Right ventricle myocardium superior (tissue), 1 donor: ENCODE data around the gene CCAR1. TPM values are rescaled to one million over a fixed set of nuclear protein-coding genes. Genes with fewer than 3 reads are reported as not detected.
"Not testable (repeated sequence)": the region's sequence is repeated elsewhere in the genome, so short reads cannot be mapped to it uniquely, and the experiment has no call there.

Experiments used
- ATAC-seq: fragments of 200-7000 bp; cut with Tn5 transposase; one replicate; pipeline ENCODE4 v1.9.1; 2020; ENCODE audit warnings: mild to moderate bottlenecking; ENCODE audit not compliant: poor library complexity
- DNase-seq: peaks from one replicate; pipeline ENCODE4 v3.0.0-alpha.2; 2020
- intact Hi-C: fragments of 100-400 bp; cut with DNase I; formaldehyde crosslinking; loops from one replicate; pipeline ENCODE4 v1.11.2; 2022
- microRNA-seq: library from miRNA; unstranded; fragments of <30 nt; microRNA quantifications from one replicate; pipeline ENCODE4 v1.2.0, GENCODE V29; 2020
- total RNA-seq: library from RNA; stranded (reverse); fragmentation: NEBNext Ultra II Directional; extraction: Animal tissue kit (Norgen Biotek cat#: 25700); gene quantifications from one replicate; pipeline ENCODE4 v1.2.1, GENCODE V29; 2021
- donor health status: DM: no; HTN: yes; CAD: no; lungs with severe emphysema.

Gene CCAR1
- total RNA-seq, 1 donor from 2014 or later, result 25.9 TPM

DNA sequence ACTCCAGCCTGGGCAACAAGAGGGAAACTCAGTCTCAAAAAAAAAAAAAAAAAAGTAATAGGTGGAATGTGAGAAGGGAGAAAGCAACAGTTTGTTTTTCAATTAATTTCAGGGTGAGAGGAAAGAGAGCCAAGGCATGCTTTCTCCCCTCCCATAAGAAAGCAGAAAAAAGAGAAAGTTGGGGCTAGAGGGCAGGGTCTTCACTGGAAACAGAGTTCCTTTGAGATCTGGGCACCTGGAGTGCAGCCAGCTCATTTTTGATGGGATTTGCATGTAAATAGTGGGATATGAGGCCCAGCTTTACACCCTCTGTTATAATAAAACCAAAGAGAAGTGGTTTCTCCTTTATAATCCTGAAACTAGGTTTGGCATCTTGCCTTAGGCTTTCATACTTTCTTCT lies 92.5 kb downstream of the CCAR1 start:
- no peak for DNase-seq
- ATAC-seq, result no peak
- intact Hi-C loops, result no loop called here

GRCh38 chr10:68816796-68817412 lies 95.9 kb downstream of the CCAR1 start:
- ATAC-seq, result no peak
- intact Hi-C loops, result no loop called here
- no peak for DNase-seq

DNA sequence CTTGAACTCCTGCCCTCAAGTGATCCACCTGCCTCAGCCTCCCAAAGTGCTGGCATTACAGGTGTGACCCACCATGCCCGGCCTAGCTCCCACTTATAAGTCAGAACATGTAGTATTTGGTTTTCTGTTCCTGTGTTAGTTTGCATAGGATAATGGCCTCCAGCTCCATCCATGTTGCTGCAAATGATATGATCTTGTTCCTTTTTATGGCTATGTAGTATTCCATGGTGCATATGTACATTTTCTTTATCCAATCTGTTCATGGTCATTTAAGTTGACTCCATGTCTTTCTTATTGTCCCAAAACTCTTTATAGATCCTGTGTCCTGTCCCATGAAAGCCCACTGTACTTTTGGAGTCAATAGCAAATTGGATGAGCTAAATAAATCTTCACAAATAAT lies 99.3 kb downstream of the CCAR1 start:
- DNase-seq, ATAC-seq, intact Hi-C loops: not testable (repeated sequence)

GRCh38 chr10:68822626-68823025 lies 101.6 kb downstream of the CCAR1 start:
- ATAC-seq, DNase-seq, intact Hi-C loops: not testable (repeated sequence)

DNA sequence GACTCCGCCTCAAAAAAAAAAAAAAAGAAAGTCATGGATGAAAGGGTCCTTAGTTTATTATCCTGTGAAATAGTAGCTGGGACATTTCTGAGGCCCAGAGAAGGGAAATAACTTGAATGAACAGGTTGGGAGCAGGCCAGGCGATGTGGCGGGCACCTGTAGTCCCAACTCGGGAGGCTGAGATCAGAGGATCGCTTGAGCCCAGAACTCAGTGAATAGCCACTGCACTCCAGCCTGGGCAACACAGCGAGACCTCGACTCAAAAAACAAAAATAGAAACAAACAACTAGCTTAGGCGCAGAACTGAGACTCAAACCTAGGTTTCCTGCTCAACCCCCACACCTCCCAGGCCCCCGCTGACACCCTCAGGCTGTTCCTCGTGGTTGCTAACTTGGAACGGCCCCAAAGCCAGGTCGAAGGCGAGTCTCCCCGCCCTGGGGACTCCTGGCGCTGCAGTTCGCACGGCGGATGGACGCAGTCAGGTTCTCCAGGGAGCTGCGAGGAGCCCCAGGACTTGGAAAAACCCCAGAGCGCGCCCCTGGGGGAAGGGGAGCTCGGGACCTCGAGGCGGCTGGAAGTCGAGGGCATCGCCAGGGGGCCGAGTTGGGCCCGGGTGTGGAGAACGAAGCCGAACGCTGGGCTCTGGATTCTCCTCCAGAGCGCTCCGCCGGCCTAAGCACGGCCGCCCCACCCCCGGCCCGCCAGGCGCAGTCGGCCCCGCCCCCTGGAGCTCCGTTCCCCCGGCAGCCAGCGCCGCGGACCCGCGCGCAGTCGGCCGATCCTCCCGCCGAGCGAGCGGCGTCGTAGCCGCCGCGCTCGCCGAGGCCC lies 105.9 kb downstream of the CCAR1 start, which contains the start of gene STOX1:
Gene STOX1 (plus strand): TSS at position 768 of the 828 bp plus-strand sequence. CDS start 93 bp downstream, outside the sequence.
- intact Hi-C loops, result no loop called here
- peak; percentile 59 for DNase-seq
- peak; percentile 84 for ATAC-seq

DNA sequence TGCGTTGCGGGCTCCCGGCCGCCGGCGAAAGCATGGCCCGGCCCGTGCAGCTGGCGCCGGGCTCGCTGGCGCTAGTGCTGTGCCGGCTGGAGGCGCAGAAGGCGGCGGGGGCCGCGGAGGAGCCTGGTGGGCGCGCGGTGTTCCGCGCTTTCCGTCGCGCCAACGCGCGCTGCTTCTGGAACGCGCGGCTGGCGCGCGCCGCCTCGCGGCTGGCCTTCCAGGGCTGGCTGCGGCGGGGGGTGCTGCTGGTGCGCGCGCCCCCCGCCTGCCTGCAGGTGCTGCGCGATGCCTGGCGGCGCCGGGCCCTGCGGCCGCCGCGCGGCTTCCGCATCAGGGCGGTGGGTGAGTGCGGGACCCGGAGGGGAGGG lies 106.5 kb downstream of the CCAR1 start:
- intact Hi-C loops, DNase-seq: not testable (repeated sequence)
- peak; percentile 49 for ATAC-seq

- DNase-seq, intact Hi-C loops: not testable (repeated sequence)
- peak; percentile 46 for ATAC-seq
Measured at GRCh38 chr10:68828083-68828601, 107.1 kb downstream of the CCAR1 start.

GRCh38 chr10:68828833-68829232 lies 107.8 kb downstream of the CCAR1 start:
- intact Hi-C loops, result no loop called here
- DNase-seq (no peak), ATAC-seq (no peak)

GRCh38 chr10:68829521-68829920 lies 108.5 kb downstream of the CCAR1 start:
- intact Hi-C loops, result no loop called here
- no peak for ATAC-seq
- DNase-seq, result no peak

DNA sequence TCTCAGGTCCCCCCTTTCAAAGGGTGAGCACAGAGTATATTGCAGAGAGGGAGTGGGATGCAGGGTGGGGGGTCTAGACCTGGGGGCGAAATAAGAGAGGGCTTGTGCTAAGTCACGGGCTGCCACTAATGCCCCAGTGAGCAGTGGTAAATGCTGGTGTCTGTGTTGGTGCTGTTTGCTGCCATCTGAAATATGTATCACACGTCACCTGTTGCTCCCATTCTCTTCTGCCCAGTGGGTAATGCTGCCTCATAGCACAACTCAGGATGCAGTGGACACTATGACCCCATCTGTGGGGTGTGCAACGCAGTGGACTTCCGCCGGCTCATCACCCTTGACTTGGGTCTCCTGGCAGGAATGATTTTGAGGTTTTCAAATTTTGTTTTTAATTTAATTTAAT lies 108.9 kb downstream of the CCAR1 start:
- ATAC-seq (no peak), DNase-seq (no peak)
- intact Hi-C loops, result no loop called here

DNA sequence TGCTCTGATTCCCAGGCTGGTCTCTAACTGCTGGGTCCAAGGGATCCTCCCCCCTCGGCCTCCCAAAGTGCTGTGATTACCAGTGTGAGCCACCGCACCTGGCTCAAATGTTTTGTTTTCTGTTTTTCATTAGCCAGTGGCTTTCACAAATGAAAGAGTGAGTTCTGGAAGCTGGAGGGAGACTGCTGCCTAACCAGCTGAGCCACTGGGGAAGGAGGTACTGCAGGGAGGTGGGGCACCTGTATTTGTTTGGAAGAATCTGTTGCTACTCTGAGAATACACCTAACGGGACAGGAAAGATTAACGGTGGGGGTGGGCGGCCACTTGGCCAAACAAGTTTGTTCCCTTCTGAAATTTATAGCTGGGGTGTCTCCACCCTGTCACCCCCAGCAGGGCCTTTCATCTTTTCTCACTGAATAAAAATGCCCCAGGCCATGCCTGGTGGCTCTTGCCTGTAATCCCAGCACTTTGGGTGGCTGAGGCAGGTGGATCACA lies 111.0 kb downstream of the CCAR1 start:
- intact Hi-C loops, result no loop called here
- ATAC-seq, result no peak
- no peak for DNase-seq

GRCh38 chr10:68832601-68833000 lies 111.6 kb downstream of the CCAR1 start:
- intact Hi-C loops, result no loop called here
- no peak for DNase-seq
- no peak for ATAC-seq

DNA sequence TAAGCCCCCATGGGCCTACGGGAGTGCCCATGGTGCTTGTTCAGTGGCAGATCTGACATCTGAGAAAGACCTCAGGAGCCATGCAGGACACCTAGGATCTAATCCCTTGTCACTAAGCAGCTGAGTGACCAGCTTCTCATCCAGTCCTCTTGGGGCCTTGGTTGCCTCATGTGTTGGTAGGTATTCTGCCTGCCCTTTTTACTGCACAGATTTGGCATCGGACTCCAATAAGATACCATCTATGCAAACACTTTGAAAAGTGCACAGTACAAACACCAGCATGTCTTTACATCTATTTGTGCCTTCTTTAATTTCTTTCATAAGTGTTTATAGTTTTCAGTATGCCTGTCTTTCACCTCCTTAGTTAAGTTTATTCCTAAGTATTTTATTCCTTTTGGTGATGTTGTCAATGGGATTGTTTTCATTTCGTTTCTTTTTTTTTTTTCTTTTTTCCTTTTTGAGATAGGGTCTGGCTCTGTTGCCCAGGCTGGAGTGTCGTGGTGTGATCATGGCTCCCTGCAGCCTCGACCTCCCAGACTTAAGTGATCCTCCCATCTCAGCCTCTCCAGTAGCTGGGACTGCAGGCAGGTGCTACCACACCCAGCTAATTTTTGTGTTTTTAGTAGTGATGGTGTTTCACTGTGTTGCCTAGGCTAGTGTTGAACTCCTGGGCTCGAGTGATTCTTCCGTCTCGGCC lies 116.7 kb downstream of the CCAR1 start:
- intact Hi-C loops, result no loop called here
- DNase-seq, result no peak
- no peak for ATAC-seq

- DNase-seq, intact Hi-C loops, ATAC-seq: not testable (repeated sequence)
Measured at GRCh38 chr10:68840650-68841049, 119.6 kb downstream of the CCAR1 start.

Small RNA genes within 50 kb of the gene (microRNA-seq; reads per million reads assigned to microRNA genes)
- not detected for gene MIR1254-1

Other genes with a start within 250 kb of the CCAR1 start
- gene DNA2, start 249.3 kb upstream of the CCAR1 start, total RNA-seq, result 2.0 TPM
- 10.5 TPM for gene SLC25A16, start 193.7 kb upstream of the CCAR1 start, total RNA-seq
- 2.9 TPM for gene TET1, start 160.9 kb upstream of the CCAR1 start, total RNA-seq
- 0.38 TPM for gene STOX1, start 106.3 kb downstream of the CCAR1 start, total RNA-seq
- 17.3 TPM for gene DDX50, start 180.1 kb downstream of the CCAR1 start, total RNA-seq
- gene DDX21, start 234.9 kb downstream of the CCAR1 start, total RNA-seq, result 18.3 TPM